Omental fat pad (tissue), 4 donors: ENCODE results near the gene ISG15. TPM values are rescaled to one million over a fixed set of nuclear protein-coding genes. Genes with fewer than 3 reads are reported as not detected.

Experiments
- ATAC-seq: fragments of 150-250 bp; one replicate; pipeline ENCODE4 v1.9.1; 2016; ENCODE audit warnings: mild to moderate bottlenecking, moderate library complexity; ENCODE audit not compliant: low FRiP score
- DNase-seq: peaks from one replicate; pipeline ENCODE4 v3.0.0-alpha.2; 2019; ENCODE audit warnings: low spot score
- CTCF ChIP-seq, 3 donors: fragments of 450-650 bp; IDR thresholded peaks; one replicate each; pipeline ENCODE4 v1.5.1; 2016 to 2017; ENCODE audit warnings: antibody characterized with exemption in 3 of 3, mild to moderate bottlenecking in 3 of 3, moderate library complexity in 2 of 3
- total RNA-seq, 4 donors: library from RNA; depleted of rRNA; stranded (reverse); fragments of >200 nt; gene quantifications; one replicate each; pipeline ENCODE4 v1.1.0, GENCODE V29; 2016

ISG15 gene
- total RNA-seq, 4 donors from 2014 or later, result 27.7 to 84.3 (median 32.6) TPM

GRCh38 chr1:1058088-1058905 lies 45.0 kb downstream of the ISG15 start:
- no peak for ATAC-seq
- no peak for DNase-seq
- no peak for TF ChIP-seq CTCF (IDR thresholded peaks at IDR 0.05)

- ATAC-seq, result peak; percentile 5
- no peak for TF ChIP-seq CTCF (IDR thresholded peaks at IDR 0.05)
- DNase-seq, result no peak
These were observed 45.7 kb downstream of the ISG15 start for GRCh38 chr1:1058921-1059493.

- ATAC-seq (peak; percentile 64), DNase-seq (peak; percentile 88)
- TF ChIP-seq CTCF (IDR thresholded peaks at IDR 0.05), result no peak
These were observed 46.4 kb downstream of the ISG15 start for GRCh38 chr1:1059494-1060280.

GRCh38 chr1:1060281-1061000 lies 47.1 kb downstream of the ISG15 start:
- TF ChIP-seq CTCF (IDR thresholded peaks at IDR 0.05), result no peak
- DNase-seq (no peak), ATAC-seq (no peak)

GRCh38 chr1:1061682-1062345 lies 48.5 kb downstream of the ISG15 start:
- TF ChIP-seq CTCF (IDR thresholded peaks at IDR 0.05), result no peak
- ATAC-seq (no peak), DNase-seq (no peak)
